ENCODE measurements around the gene TRMT2A. TPM values are rescaled to one million over a fixed set of nuclear protein-coding genes. Genes with fewer than 3 reads are reported as not detected.

Gene TRMT2A
- total RNA-seq, 1 donor from 2014 or later = 45.8 TPM

- no peak for TF ChIP-seq CTCF (IDR thresholded peaks at IDR 0.05)
- H3K27ac Mint-ChIP-seq (ENCODE audit: unreplicated experiment) = no peak overlapping the region
- H3K36me3 Mint-ChIP-seq (ENCODE audit: low read depth) = peaks cover 1% of the 10 kb centered on the region
- H3K27me3 Mint-ChIP-seq (ENCODE audit: low read depth) = no peaks in the 10 kb centered on the region
- H3K4me1 Mint-ChIP-seq (ENCODE audit: low read depth) = peaks cover 22% of the 10 kb centered on the region
- no peaks in the 10 kb centered on the region for H3K9me3 Mint-ChIP-seq (ENCODE audit: low read depth)
- DNase-seq (ENCODE audit: low spot score) = no peak
- H3K4me3 Mint-ChIP-seq (ENCODE audit: unreplicated experiment) = no peak overlapping the region
These were observed 25.9 kb upstream of the TRMT2A start for GRCh38 chr22:20142711-20143621.

GRCh38 chr22:20141186-20142077 lies 24.4 kb upstream of the TRMT2A start:
- Mint-ChIP-seq H3K27me3 (ENCODE audit: low read depth) (no peaks in the 10 kb centered on the region), H3K4me3 (ENCODE audit: unreplicated experiment) (no peak overlapping the region), H3K27ac (ENCODE audit: unreplicated experiment) (peak overlapping the region; percentile 77), H3K9me3 (ENCODE audit: low read depth) (no peaks in the 10 kb centered on the region), H3K36me3 (ENCODE audit: low read depth) (peaks cover 1% of the 10 kb centered on the region), H3K4me1 (ENCODE audit: low read depth) (peaks cover 35% of the 10 kb centered on the region)
- DNase-seq (ENCODE audit: low spot score) = no peak
- no peak for TF ChIP-seq CTCF (IDR thresholded peaks at IDR 0.05)

- H3K27ac Mint-ChIP-seq (ENCODE audit: unreplicated experiment) = peak overlapping the region; percentile 57
- H3K9me3 Mint-ChIP-seq (ENCODE audit: low read depth) = no peaks in the 10 kb centered on the region
- H3K4me3 Mint-ChIP-seq (ENCODE audit: unreplicated experiment) = no peak overlapping the region
- no peaks in the 10 kb centered on the region for H3K27me3 Mint-ChIP-seq (ENCODE audit: low read depth)
- DNase-seq (ENCODE audit: low spot score) = no peak
- H3K36me3 Mint-ChIP-seq (ENCODE audit: low read depth) = peaks cover 1% of the 10 kb centered on the region
- TF ChIP-seq CTCF (IDR thresholded peaks at IDR 0.05) = no peak
- H3K4me1 Mint-ChIP-seq (ENCODE audit: low read depth) = peaks cover 38% of the 10 kb centered on the region
These were observed 23.5 kb upstream of the TRMT2A start for GRCh38 chr22:20140521-20140964.

- no peak overlapping the region for H3K4me3 Mint-ChIP-seq (ENCODE audit: unreplicated experiment)
- no peak for DNase-seq (ENCODE audit: low spot score)
- peaks cover 1% of the 10 kb centered on the region for H3K36me3 Mint-ChIP-seq (ENCODE audit: low read depth)
- H3K9me3 Mint-ChIP-seq (ENCODE audit: low read depth) = no peaks in the 10 kb centered on the region
- no peaks in the 10 kb centered on the region for H3K27me3 Mint-ChIP-seq (ENCODE audit: low read depth)
- TF ChIP-seq CTCF (IDR thresholded peaks at IDR 0.05) = no peak
- no peak overlapping the region for H3K27ac Mint-ChIP-seq (ENCODE audit: unreplicated experiment)
- H3K4me1 Mint-ChIP-seq (ENCODE audit: low read depth) = peaks cover 42% of the 10 kb centered on the region
These were observed 23.1 kb upstream of the TRMT2A start for GRCh38 chr22:20140107-20140445.

Measured in chondrocyte (in vitro differentiated cells).